HG03565 (cell line): ENCODE results near the gene HOXD9.

ENCODE experiments used
- ATAC-seq: cut with Tn5 transposase; IDR thresholded peaks from one replicate; pipeline ENCODE4 v1.9.1; 2021; ENCODE audit warnings: mild to moderate bottlenecking, moderate library complexity; ENCODE audit not compliant: unreplicated experiment

Gene HOXD9

DNA sequence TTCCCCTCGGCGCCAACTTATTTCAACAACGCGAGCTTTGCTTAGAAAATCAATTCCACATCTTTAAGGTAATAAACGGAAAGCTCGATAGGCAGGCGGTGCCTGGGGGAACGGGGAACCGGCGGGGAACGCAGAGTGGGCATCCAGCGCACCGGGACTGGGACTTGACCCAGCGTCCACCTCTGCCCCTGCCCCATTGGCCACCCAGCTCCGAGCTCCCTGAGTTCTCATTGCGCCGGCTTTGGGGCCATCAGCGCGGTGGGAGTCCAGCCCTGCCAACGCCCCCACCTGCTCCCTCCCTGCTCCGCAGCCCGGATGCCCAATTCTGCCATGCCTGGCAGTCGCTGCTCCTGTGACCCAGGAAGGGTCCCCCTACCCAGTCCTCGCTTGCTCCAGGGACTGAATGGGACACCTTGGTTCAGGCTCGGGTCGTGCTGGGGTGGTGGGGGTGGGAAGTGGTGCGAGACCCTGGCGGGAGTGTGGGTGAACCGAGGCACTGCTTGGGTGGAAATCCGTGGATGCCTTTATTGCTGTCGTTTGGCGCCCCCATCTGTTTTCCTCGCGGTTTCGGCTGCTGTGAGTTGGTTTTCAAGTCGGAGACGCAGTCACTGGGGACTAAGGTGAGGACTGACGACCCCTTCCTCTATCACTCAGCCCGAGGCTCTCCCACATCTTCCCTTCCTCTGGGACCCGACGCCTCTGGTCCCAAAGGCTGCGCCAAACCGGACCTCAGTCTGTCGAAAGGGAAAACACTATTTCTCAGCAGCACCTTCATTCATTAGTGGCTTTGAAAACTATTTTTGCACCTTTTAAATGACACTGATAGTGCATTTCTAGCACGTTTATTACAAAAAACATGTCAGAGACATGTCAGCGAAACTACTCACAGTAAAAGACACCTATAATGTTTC is 36.4 kb upstream of the HOXD9 start:
- no peak for ATAC-seq

DNA sequence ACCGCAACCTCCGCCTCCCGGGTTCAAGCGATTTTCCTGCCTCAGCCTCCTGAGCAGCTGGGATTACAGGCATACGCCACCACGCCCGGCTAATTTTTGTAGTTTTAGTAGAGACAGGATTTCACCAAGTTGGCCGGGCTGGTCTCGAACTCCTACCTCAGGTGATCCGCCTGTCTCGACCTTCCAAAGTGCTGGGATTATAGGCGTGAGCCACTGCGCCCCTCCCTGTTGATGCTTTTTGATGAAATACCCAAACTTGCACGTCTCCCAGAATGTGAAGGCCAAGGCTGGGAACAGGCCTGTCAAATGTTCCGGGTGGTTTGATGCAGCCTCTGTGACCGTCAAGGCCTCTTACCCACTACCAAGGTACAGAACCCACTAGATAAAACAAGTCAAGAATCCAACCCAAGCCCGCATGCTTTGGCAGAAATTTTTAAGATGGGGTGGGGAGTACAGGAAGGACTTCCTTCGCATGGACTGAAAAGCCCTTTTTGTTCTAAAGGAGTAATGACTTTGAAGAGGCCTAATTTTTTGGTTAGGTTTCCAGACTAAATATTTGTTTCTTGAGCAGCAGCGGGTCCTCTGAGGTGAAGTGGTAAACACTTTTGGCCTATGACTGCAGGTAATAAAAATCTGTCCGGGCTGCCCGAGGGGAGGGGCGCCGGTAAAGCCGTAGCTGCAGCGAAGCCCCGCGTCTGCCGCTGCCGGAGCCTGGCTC is 35.0 kb upstream of the HOXD9 start:
- no peak for ATAC-seq

DNA sequence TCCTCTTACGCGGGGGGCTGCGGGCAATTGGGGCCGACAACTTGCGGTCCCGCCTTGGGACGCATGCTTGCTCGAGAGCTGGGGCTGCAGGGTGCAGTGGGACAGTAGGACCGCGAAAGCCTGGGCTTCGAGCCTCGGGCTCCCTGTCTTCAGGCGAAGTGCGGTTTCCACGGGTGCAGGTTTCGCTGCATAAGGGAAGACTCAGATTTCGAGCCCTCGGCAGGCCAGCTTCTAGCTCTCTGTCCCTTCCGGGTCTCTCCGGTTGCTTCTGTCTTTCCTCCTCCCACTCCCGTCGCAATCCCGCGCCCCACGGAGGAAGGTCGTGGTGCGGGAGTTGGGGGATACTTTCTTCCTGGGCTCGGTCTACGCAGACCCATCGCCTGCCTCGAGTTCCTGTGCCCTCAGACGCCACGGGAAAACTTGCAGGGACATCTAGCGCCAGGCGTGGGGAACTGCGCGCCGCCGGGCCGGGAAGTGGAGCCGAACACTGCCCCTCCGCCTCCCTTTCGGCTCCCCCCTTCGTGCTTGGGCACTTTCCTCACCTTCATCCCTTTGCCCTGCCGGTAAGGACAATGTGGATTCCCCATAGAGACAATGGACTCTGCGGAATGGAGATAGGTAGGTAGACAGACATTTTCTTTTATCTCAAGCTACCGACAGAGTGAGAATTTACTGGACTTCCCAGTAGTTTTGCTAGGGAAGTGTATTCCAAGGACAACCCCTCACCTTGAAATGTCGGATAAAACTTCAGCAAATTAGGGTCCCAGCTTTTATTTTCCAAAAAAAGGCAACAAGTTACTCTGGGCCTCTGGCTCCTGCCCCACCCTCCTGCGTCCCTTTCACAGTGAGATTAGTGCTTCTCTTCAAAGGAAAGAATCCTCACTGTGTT is 34.2 kb upstream of the HOXD9 start:
- no peak for ATAC-seq

DNA sequence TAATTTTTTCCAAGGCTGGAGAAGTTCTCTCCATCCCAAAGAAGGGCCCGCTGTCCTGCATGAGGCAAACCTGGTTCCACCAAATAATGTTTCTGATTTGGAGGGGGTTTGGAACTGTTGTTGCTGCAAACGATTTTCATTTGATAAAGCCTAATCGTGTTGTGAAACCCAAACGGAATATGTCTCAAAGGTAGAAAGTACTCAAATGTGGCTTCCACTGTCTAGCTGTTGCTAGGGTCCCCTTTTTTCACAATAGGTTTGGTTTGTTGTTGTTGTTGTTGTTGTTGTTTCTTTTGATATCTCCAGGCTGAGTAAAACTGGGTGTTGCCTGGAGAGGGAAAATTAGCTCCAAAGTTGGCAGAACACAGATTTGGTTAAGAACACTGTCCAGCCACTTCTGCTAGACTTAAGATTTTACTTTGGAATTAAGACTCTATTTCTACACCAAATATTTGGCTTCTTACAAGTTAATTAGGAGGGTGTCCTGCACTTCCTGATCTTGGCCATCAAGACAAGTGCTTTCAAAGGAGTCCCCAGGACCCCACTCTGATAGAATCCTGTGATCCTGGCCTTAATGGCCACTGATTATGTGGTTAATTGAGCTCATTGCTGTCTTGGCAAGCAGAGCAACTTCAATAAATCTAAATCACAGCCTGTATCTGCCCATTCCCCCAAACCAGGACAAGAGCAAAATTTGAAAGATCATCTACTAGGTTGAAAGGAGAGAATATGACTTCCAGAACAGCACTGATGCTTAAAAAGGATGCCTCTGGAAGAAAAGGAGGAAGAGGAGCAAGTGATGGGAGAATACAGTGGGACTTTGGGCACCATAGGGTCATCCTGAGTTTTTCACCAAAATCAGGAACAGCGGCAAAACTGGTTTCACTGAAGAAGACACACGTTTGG is 33.3 kb upstream of the HOXD9 start:
- no peak for ATAC-seq

DNA sequence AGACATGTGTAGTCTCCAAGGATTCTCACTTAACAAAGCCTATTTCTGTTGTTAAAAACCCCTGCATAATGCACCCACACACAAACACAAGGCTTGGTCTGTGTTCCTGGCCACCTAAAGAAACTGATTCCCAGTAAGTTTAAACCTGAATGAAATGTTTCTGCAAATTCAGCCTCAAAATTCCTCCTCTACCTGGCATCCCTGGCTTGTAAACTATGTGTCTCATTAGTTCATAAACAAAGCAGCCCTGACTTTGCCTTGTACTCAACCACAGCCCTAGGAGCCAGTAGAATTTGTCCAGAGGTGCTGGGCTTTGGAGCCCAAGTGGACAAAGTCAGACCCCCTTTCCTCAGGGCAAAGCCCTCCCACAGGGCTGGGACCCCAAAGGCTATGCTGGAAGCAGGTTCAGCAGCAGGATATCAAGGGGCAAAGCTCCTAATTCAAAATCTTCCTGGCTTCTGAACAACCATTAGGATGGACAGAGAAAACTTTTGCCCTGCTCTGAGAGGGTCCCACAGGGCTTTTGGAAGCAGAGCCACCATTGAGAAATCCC is 32.6 kb upstream of the HOXD9 start:
- ATAC-seq, result no peak

DNA sequence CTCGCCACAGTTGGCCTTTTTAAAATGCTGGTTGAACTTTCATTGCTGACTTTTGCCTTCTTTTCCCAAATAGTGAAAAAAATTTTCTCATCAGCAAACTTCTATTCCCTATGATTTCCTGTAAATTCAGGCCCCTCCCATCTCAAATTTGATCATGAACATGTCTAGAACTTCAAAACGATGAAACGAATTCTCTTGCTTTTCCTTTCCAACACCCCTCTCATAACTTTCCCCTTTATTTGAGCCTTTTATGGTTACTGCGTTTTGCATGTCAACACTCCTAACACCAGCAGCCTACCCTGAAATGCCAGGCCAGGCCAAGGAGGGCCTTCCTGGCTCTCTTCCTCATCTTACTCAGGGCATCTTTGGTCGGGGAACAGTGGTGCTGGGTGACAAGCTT is 31.7 kb upstream of the HOXD9 start:
- ATAC-seq, result no peak

DNA sequence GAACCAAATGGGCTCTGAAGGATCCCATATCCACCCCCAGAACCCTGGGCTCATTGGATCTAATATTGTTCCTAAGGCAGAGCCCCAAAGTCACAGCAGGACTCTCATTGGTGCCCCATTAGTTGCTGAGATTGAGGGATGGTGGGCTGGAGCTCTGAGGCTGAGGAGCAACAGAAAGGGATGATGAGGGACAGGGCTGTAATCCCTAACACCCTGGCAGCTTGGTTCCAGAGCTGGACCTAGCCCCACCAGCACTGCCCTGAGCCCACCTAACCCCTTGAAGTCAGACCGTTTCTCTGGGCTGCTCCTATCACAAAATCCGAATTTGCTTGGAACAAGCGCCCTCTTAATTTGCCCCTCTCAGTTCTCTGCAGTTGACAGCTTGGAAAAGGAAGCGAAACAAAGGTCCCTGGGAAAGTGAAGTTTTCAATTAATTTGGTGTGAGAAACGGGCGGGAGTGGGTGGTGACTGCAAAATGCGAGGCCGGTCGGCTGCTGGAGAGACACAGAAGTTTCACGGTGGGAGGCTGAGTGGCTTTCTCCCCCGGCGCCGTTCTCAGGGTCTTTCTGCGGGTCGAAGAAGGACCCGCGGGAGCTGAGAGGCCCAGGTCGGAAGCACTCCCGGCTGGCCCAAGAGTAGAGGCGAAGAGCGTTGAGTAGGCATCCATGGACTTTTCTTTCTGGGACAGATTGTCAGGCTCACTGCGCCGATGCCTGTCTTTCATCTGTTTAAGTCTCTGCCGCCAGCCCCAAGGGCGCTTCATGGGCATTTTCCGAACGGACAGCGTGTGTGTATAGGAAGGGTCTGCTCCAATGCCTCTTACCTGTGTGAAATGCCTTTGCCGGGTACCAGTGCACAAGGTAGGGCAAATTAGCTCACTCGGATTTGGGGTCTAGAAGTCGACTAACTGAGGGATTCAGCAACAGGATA is 30.9 kb upstream of the HOXD9 start:
- no peak for ATAC-seq

DNA sequence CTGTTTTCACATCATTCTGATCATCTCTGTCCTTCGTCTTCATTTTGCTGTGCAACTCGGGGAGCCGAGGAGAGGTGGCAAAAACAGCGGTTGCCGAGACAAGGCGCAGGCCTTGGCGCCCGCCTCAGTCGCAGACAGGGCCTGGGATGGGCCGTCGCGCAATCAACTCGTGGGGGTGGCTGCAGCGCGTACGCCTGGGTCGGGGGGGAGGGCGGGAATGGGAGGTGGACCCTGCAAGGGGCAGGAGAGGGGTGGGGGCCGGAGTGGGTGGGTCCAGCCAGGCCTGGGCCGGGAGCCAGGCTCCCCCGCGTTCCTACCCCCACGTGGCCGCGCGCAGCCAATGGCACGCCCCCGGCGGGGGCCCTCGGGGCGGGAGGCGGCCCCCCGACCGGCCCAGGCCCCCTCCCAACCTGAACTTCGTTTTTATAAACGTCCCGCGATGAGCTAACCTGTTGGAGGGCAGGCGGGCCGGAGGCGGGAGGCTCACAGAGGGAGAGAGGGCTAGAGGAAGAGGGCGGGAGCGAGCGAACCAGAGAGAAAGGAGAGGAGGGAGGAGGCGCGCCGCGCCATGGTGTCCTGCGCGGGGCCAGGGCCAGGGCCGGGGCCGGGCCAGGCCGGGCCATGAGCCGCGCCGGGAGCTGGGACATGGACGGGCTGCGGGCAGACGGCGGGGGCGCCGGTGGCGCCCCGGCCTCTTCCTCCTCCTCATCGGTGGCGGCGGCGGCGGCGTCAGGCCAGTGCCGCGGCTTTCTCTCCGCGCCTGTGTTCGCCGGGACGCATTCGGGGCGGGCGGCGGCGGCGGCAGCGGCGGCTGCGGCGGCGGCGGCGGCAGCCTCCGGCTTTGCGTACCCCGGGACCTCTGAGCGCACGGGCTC is 30.0 kb upstream of the HOXD9 start, which contains the start of gene HOXD13:
Gene HOXD13 (plus strand): TSS at position 452 of the 875 bp plus-strand sequence. CDS start 170 bp downstream, at position 622.
- ATAC-seq, result no peak

DNA sequence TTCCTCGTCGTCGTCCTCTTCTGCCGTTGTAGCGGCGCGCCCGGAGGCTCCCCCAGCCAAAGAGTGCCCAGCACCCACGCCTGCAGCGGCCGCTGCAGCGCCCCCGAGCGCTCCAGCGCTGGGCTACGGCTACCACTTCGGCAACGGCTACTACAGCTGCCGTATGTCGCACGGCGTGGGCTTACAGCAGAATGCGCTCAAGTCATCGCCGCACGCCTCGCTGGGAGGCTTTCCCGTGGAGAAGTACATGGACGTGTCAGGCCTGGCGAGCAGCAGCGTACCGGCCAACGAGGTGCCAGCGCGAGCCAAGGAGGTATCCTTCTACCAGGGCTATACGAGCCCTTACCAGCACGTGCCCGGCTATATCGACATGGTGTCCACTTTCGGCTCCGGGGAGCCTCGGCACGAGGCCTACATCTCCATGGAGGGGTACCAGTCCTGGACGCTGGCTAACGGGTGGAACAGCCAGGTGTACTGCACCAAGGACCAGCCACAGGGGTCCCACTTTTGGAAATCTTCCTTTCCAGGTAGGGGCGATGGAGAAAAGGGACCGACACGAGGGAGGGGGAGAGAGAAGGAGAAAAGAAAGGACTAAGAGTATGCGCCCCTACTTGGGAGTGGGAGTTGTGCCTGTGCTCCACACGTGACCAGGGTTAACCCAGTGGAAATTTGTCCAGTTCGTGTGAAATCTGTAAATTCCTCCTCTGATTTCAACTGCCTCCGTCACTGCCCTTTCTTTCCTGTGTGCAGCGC is 29.2 kb upstream of the HOXD9 start:
- no peak for ATAC-seq

DNA sequence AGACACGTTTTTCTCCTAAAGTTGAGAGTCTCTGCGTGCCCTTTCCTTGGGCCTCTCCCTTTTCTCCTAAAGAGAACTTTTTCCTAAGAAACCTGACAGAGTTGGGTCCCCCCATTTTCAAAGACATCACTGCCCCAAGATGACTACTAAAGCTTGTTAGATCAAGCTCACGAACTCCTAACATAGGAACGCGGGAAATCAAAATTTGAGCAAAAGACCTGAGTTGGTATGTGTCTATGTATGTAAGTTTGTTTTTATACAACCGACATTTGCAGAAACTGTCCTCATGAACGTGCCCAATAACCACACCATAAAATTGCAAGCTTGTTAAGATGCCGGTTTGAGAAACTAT is 28.6 kb upstream of the HOXD9 start:
- ATAC-seq, result no peak

DNA sequence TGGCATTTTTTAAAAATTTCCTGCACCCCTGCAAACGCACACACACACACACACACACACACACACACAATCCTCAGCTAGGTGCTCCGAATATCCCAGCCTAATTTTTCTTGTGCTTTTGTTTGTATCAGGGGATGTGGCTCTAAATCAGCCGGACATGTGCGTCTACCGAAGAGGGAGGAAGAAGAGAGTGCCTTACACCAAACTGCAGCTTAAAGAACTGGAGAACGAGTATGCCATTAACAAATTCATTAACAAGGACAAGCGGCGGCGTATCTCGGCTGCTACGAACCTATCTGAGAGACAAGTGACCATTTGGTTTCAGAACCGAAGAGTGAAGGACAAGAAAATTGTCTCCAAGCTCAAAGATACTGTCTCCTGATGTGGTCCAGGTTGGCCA is 28.2 kb upstream of the HOXD9 start:
- ATAC-seq, result no peak

DNA sequence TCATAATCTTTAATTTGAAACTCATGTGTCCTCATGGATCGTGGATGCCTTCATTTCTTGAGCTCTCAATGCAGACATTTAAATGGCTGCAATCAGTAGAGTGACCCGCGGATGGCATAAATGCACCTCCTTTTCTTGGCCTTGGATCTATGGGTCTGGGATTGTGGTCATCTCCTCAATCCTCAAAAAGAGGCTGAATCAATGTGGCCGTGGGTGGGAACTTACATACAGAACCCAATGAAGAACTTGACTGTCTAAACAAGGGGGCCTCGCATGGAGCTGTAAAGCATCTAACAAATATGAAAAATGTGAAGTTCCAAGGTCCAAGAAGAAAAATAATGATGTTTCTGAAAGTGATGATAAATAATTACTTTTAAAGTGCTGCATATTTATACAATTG is 27.1 kb upstream of the HOXD9 start:
- no peak for ATAC-seq

DNA sequence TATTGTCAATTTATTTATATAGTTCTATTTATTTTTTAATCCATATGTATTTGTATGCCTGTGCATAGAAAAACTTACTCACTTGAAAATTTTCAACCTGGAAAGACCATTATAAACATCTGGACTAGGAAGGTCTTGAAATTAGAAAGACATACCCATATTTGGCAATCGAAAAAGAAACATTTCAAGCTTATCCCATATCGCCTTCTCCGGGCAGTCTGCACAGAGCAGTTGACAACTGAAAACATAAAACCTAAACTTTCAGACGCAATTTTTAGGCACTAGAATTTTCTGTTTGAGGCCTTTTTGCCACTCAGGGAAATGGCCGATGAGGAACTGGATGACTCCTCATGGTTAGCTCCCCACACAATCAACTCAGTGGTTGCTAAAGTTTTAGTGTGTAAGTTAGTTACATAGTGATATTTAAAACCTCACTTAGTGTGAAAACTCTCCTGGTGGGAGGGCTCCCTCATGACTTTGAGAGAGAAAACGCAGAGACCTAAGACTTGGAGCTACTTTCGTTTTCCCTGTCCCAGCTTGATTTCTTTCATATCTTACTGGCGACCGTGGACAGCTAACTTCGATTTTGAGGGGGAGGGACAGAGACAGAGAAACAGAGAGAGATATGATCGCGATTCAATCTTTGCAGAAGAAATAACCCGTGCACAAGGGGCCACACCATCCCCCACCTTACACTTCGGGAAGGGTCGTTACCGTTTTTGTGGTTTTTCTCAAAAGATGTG is 26.1 kb upstream of the HOXD9 start:
- no peak for ATAC-seq

DNA sequence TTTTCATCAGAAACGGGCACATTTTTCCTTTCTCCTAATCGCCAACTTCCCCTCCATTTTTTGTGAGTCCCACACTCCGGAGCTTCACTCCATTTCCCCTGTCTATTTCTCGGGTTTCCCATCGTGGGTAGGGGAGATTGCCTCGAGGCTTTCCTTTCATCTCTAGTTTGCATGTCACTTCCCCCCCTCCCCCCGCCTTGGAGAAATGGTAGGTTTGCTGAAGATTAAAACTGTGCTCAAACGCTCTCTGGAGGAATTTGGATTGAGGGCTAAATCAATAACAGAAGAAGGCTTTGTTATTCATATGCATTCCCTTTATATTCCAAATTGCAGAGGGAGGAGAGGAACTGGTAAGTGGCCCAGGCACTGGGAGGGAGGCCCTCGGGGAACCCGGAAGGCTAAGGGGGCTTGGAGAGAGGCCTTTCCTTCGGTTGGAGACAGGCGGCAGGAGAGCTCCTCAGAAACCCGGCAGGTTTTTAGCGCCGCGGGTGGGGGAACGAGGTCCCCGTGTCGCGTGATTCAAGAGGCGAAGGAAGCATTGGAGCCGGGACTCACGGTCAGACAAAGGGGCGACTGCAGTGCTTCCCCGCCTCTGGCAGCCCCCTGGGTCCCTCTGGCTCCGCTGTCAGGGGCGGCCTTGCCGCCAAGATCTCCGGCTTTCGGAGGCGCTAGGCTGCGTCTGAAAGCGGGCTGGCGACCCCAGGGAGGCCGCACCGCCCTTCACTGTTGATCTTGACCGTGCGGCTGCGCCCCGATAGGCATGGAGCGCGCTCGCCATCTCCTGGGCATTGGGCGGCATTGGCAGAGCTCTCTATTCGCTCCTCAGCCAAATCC is 25.3 kb upstream of the HOXD9 start:
- no peak for ATAC-seq

DNA sequence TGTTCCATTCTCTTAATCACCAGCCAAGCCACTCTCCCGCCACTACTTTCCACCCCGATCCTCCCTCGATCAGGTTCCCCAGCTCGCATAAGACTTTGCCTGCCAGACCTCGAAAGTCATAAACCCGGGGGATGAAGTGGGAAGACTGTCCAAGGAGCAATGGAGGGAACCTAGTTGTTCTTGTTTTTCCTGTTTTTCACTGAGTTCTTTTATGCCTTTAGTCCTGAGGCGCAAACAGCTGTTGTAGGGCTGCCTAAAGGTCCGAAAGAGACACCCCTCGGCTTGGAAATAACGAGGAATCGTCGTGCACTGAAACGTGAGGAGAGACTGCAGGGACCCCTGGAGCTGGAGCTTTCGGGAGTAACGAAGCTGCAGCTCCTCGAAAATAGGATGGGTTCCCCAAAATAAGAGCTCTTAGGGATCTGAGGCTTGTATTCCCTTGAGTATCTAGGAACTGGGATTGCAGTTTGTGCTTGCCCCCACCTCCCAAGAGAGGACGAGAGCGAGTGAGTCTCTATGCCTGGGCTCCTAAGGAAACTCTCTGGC is 24.6 kb upstream of the HOXD9 start:
- ATAC-seq, result no peak
